Astrocyte (in vitro differentiated cells and primary cell): ENCODE results near the gene GRID2. TPM values are rescaled to one million over a fixed set of nuclear protein-coding genes. Genes with fewer than 3 reads are reported as not detected.
"Not testable (repeated sequence)": the region's sequence is repeated elsewhere in the genome, so short reads cannot be mapped to it uniquely, and the experiment has no call there.

Experiments used
- DNase-seq: peaks from one replicate; pipeline ENCODE4 v3.0.0-alpha.2; 2010; ENCODE audit warnings: low read depth
- FAIRE-seq: peaks from 2 replicates; lab custom pipeline; 2011; peaks lifted over from hg19 to GRCh38; lab: Jason Lieb, UNC
- H2AFZ ChIP-seq: 2 replicates; pipeline ENCODE4 v1.6.0; 2012; ENCODE audit warnings: low read depth, low read length, inconsistent platforms
- H3K27ac ChIP-seq: 2 replicates; pipeline ENCODE4 v1.5.1; 2011; ENCODE audit warnings: low read depth, low read length, inconsistent platforms
- H3K27me3 ChIP-seq: 2 replicates; pipeline ENCODE4 v1.6.0; 2011; ENCODE audit warnings: low read length, inconsistent platforms; ENCODE audit not compliant: insufficient read depth
- H3K36me3 ChIP-seq: 2 replicates; pipeline ENCODE4 v1.5.1; 2011; ENCODE audit warnings: low read length, inconsistent platforms; ENCODE audit not compliant: insufficient read depth
- H3K4me1 ChIP-seq: 2 replicates; pipeline ENCODE4 v1.5.1; 2011; ENCODE audit warnings: low read length, inconsistent platforms; ENCODE audit not compliant: insufficient read depth
- H3K4me2 ChIP-seq: 2 replicates; pipeline ENCODE4 v1.6.0; 2012; ENCODE audit warnings: low read length, inconsistent platforms
- H3K4me3 ChIP-seq: 2 replicates; pipeline ENCODE4 v1.5.1; 2011; ENCODE audit warnings: low read depth, mild to moderate bottlenecking, low read length, inconsistent platforms; ENCODE audit not compliant: insufficient read depth
- H3K79me2 ChIP-seq: 2 replicates; pipeline ENCODE4 v1.6.0; 2012; ENCODE audit warnings: mild to moderate bottlenecking, low read length, inconsistent platforms; ENCODE audit not compliant: insufficient read depth
- H3K9ac ChIP-seq: 2 replicates; pipeline ENCODE4 v1.6.0; 2012; ENCODE audit warnings: mild to moderate bottlenecking, low read length, inconsistent platforms
- H3K9me3 ChIP-seq: 2 replicates; pipeline ENCODE4 v1.5.1; 2012; ENCODE audit warnings: low read depth, mild to moderate bottlenecking, low read length, inconsistent platforms; ENCODE audit not compliant: insufficient read depth
- H4K20me1 ChIP-seq: 2 replicates; pipeline ENCODE4 v1.6.0; 2012; ENCODE audit warnings: low read length, inconsistent platforms; ENCODE audit not compliant: insufficient read depth
- H3K27ac Mint-ChIP-seq: one replicate; pipeline ENCODE4 v1.8.0; 2021; ENCODE audit warnings: mild to moderate bottlenecking, mixed read lengths; ENCODE audit not compliant: unreplicated experiment
- H3K27me3 Mint-ChIP-seq: one replicate; pipeline ENCODE4 v1.8.0; 2021; ENCODE audit warnings: low read depth, mixed read lengths; ENCODE audit not compliant: unreplicated experiment
- H3K36me3 Mint-ChIP-seq: one replicate; pipeline ENCODE4 v1.8.0; 2021; ENCODE audit warnings: low read depth, mixed read lengths; ENCODE audit not compliant: unreplicated experiment
- H3K4me1 Mint-ChIP-seq: one replicate; pipeline ENCODE4 v1.8.0; 2021; ENCODE audit warnings: low read depth, mixed read lengths; ENCODE audit not compliant: unreplicated experiment
- H3K4me3 Mint-ChIP-seq: one replicate; pipeline ENCODE4 v1.8.0; 2021; ENCODE audit warnings: mild to moderate bottlenecking, moderate library complexity, mixed read lengths; ENCODE audit not compliant: unreplicated experiment
- H3K9me3 Mint-ChIP-seq: one replicate; pipeline ENCODE4 v1.8.0; 2021; ENCODE audit warnings: mild to moderate bottlenecking, mixed read lengths; ENCODE audit not compliant: unreplicated experiment
- CTCF ChIP-seq: IDR thresholded peaks from 2 replicates; pipeline ENCODE4 v1.5.1; 2011; ENCODE audit warnings: low read depth, mild to moderate bottlenecking, inconsistent platforms, low read length, moderate library complexity; ENCODE audit not compliant: insufficient read depth
- EZH2 ChIP-seq: IDR thresholded peaks from 2 replicates; pipeline ENCODE4 v1.6.1; 2012; ENCODE audit warnings: mild to moderate bottlenecking, low read length, inconsistent platforms; ENCODE audit not compliant: insufficient read depth
- total RNA-seq: library from RNA; stranded (reverse); gene quantifications from 2 replicates; pipeline ENCODE4 v1.2.1, GENCODE V29; 2021

Gene GRID2
- total RNA-seq, 1 donor from 2014 or later = 0.14 TPM

GRCh38 chr4:93670434-93670833 lies 1366.7 kb downstream of the GRID2 start:
- Histone ChIP-seq H4K20me1 (no peaks in the 10 kb centered on the region), H3K9ac (no peak overlapping the region), H3K27me3 (no peaks in the 10 kb centered on the region), H3K79me2 (no peaks in the 10 kb centered on the region), H3K36me3 (no peaks in the 10 kb centered on the region), H3K9me3 (no peaks in the 10 kb centered on the region), H2AFZ (no peak overlapping the region), H3K4me2 (no peak overlapping the region), H3K4me1 (no peaks in the 10 kb centered on the region), H3K27ac (no peak overlapping the region), H3K4me3 (no peak overlapping the region)
- FAIRE-seq (no peak), DNase-seq (no peak)
- TF ChIP-seq EZH2 (no peak), CTCF (no peak)
- no peak overlapping the region for H3K4me3 Mint-ChIP-seq
- no peaks in the 10 kb centered on the region for H3K36me3 Mint-ChIP-seq
- H3K27me3 Mint-ChIP-seq = no peaks in the 10 kb centered on the region
- no peak overlapping the region for H3K27ac Mint-ChIP-seq
- no peaks in the 10 kb centered on the region for H3K9me3 Mint-ChIP-seq
- no peaks in the 10 kb centered on the region for H3K4me1 Mint-ChIP-seq

- FAIRE-seq = no peak
- Histone ChIP-seq H3K79me2 (no peaks in the 10 kb centered on the region), H3K4me1 (no peaks in the 10 kb centered on the region), H3K27me3 (no peaks in the 10 kb centered on the region), H3K4me2 (no peak overlapping the region), H3K9ac (no peak overlapping the region), H2AFZ (no peak overlapping the region), H3K9me3 (no peaks in the 10 kb centered on the region), H3K36me3 (no peaks in the 10 kb centered on the region), H3K4me3 (no peak overlapping the region), H4K20me1 (no peaks in the 10 kb centered on the region), H3K27ac (no peak overlapping the region)
- Mint-ChIP-seq H3K9me3 (no peaks in the 10 kb centered on the region), H3K27ac (no peak overlapping the region), H3K4me3 (no peak overlapping the region), H3K36me3 (no peaks in the 10 kb centered on the region), H3K27me3 (no peaks in the 10 kb centered on the region), H3K4me1 (no peaks in the 10 kb centered on the region)
- TF ChIP-seq CTCF (no peak), EZH2 (no peak)
- DNase-seq = no peak
Measured at GRCh38 chr4:93671093-93671492, 1367.3 kb downstream of the GRID2 start.

- not testable (repeated sequence) for H3K4me3 ChIP-seq, DNase-seq, H3K9ac ChIP-seq, H3K9me3 ChIP-seq, H3K79me2 ChIP-seq, H3K27me3 Mint-ChIP-seq, H3K36me3 ChIP-seq, FAIRE-seq, H3K4me2 ChIP-seq, H3K27me3 ChIP-seq, H2AFZ ChIP-seq, H3K9me3 Mint-ChIP-seq, H3K27ac Mint-ChIP-seq, H3K4me3 Mint-ChIP-seq, H3K36me3 Mint-ChIP-seq, H3K27ac ChIP-seq, H3K4me1 ChIP-seq, H4K20me1 ChIP-seq, H3K4me1 Mint-ChIP-seq
Measured at GRCh38 chr4:93676937-93677336, 1373.2 kb downstream of the GRID2 start.
